ENCODE measurements around the gene QARS1.

QARS1 gene

DNA sequence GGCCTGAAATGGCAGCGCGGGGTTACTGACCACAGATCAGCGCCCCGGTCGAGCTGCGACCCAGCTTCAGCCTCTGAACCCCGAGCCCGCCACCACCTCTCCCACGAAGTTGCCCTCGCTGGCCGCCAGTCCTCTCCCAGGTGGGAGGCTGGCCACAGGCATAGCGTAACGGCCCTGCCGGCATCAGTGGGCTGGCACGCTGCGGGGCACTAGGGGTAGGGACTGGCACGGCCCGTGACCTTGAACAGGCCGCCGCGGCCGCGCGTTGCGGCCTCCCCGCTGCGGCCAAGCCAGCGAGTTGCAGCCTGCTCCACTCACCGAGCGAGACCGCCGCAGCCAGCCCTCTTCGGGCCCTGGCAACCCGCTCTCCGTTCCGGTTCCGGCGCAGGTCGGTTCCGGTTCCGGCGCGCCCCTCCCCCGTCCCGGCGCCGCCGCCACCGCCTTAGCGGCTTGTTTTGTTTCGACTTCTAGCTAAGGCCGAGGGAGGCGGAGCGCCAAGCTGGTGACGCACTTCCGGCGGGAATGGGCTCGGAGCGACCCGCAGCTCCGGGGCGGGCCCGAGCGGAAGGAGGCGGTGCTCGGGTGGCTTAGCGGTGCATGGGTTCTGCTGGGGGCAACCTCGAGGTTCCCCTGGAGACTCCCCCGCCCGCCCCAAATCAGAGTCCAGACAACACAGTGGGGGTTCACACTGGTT, 16.0 kb upstream of the QARS1 start, which contains the start of gene USP19:
Gene USP19, minus strand, starts transcription at position 386 of the 694 bp plus-strand sequence. CDS start 1,678 bp downstream, outside the sequence.
- peak; percentile 85 to 86 for DNase-seq (ENCODE audit: low read depth in 2 of 2)

DNA sequence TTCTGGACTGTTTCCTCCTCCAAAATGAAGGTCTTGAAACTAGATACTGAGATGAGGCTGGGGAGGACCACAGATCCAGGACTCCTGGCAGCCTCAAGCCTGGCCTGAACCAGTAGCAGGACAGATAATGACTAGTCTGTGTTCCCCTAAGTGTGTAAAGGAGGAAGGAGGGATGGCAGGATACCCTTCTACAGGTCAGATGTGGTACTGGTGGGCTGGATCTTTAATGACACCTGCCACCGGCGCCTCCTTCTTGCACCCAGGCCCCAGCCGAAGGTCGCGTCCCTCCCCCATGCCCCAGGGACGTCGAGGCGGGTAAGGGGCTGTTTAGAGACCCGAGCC, 15.5 kb upstream of the QARS1 start:
- no peak for DNase-seq (ENCODE audit: low read depth in 2 of 2)

DNA sequence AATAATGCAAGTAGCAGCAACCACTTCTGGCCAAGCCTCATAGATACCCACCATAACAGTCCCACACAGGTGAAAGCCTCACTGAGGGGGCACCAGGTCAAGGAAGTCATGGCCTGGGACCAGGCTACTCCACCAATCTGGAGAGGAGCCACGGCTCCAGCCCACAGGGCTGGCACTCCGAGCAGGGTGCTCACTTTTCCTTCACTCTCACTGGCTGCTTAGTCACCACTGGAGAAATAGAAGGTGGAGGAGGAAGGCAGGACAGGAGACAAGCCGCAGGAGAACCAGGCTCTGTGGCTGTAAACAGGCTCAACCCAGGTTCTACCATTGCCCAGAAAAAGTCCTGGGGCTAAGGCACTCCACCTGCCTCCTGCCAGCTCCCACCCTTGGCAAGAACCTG, 14.9 kb upstream of the QARS1 start:
- no peak for DNase-seq (ENCODE audit: low read depth in 2 of 2)

DNA sequence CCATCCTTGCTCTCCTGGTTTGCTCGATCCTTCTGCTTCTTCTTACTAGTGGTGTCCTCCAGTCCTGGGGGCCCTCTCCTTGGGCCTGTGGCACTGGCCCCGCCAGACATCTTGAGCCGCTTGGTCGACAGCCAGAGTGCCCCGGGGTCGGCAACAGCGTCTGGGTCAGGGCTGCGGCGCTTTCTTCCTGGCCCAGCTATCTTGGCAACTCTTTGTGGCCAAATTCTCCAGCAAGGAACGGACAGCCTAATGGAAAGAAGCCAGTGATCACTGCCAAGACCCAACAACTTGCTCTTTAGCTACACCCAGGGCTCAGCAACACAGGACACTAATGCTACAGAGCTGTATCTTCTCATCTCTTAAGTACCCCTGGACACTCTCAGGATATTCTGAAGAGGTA, 14.5 kb upstream of the QARS1 start:
- no peak for DNase-seq (ENCODE audit: low read depth in 2 of 2)

DNA sequence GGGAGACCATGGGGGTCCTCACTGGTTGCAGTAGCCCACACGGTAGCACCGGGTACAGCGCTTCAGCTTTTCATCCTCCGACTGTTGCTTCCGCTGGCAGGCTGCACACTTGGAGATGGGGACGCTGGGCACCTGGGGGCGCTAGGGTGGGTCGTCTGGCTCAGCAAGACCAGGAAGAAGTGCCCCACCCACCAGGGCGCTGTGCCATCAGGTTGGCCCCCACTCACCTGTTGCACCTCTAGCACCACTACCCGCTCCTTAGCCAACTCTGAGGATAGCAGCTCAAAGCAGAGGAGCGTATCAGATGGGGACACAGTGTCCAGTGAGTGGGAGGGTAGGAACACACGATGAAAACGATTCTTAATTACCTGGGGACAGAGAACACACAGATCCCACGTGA, 7.7 kb upstream of the QARS1 start:
- DNase-seq (ENCODE audit: low read depth in 2 of 2), result no peak

DNA sequence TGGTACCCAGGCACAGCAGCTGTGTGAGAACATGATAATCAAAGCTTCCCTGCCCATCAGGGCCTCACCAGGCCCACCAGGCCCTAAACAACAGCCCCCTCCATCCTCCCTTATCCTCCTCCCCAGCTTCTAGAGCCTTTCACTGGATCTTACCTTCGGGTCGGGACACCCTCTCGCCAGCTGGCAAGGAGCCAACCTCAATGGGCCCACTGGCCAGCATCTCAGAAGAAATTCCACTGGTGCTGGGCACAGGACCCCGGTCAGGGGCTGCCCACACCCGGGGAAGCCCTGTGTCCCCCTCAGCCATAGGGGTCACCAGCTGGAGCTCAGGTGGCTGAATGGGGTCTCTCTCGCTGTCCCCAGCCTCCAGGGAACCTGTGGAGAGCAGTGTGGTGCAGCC, 6.8 kb upstream of the QARS1 start:
- no peak for DNase-seq (ENCODE audit: low read depth in 2 of 2)

DNA sequence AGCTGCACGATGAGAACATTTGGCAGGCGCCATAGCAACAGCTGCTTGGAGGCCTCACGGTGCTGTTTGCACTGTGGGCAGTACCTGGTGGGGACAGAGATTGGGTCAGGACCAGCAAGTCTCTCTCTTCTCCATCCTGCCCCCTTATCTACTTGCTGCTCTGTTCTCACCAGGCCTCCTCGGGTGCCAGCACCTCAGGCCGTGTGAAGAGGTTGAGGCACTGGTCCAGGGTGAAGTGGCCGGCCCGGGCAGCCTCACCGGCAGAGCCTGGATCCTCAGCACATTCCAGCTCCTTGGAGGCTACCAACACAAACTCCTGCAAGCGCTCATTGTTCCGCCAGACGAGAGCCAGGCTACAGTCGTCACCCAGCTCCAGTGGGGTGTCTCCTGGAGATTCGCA, 6.2 kb upstream of the QARS1 start:
- DNase-seq (ENCODE audit: low read depth in 2 of 2), result no peak

DNA sequence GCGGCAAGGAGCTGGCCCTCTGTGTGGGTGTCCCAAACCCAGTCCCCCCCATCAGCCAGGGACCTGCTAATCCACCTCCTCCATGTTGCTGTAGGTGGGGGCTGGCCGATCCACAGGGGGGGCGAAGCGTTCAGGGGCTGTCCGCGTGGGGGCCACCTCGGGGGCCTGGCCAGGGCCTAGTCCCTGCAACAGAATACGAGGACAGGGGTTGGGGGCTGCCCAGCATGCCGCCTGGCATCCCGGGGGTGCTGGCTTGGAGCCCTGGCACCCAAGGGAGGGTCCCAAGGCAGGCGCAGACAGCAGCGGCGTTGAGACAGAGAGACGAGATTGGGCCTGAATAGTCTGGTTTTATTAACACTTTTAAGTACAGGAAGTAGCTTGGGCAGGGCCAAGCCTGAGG, 3.8 kb upstream of the QARS1 start:
- DNase-seq (ENCODE audit: low read depth in 2 of 2), result no peak

DNA sequence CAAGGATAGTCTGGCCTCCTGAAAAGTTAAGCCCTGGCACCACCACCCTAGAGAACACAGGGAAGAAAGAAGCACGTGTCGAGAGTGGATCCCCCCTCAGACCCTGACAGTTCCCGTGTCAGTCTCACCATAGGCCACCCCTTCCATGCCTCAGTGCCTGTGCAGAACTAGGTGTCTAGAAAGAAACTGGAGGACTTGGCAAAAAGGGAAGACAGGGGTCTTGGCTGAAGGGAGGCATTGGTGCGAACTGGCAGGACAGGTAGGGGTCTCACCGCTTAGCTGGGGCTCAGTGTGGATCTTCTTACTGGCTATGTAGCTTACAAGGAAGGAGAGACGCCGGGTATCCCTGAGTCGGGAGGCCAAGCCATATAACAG, 518 bp downstream of the QARS1 start:
- no peak for DNase-seq (ENCODE audit: low read depth in 2 of 2)

DNA sequence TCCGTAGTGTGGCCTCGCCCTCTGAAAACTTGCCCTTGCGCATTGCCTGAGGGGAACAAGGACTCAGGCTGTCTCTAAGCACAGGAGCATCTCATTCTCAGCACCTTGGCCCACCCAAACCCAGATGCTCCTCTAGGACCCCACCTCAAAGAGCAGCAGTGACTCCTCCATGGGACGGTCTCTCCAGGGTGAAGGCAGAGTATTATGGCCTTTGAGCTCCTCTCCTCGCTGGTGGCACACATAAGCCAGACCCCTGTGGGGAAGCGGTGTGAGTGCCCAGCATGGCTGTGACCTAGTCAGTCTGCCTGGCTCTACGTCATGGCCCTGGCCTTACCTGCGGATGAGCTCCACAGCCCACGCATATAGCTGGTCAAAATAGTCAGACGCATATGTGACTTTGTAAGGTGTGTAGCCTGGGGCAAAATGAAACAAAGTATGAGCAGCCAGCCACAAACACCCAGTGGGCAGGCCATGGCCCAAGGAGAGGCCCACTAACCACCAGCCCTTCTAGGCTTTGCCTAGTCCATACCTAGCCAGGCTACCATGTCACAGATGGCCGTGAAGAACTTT, 4.4 kb downstream of the QARS1 start:
- no peak for DNase-seq (ENCODE audit: low read depth in 2 of 2)

DNA sequence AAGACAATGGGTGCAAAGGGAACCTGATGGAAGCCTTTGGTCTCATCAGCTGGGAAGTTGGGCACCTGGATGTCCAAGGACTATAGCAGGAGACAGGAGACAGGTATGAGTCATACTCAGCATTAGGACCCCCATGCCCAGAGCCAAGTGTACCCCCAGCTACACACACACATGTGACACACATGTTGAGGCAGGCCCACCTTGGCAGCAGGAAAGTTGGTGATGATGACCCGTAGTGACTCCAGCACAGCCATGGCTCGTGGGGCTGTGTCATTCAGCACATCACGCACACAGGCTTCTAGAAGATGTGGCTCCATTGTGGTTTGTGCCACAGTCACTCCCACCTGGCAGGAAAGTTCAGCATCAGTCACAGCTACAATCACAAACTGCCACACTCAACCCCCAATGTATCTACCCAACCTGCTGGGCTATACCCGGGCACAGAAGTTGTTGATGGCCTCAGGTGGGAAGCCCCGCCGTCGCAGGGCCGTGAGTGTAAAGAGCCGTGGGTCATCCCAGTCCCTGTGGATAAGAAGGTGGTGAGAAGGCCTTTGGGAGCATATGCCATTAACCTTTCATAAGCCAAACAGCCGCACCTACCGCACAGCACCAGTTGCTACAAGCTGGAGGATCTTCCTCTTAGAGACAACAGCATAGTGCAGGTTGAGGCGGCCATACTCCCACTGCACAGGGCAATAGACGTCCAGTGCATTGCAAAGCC, 5.5 kb downstream of the QARS1 start:
- DNase-seq (ENCODE audit: low read depth in 2 of 2), result no peak

DNA sequence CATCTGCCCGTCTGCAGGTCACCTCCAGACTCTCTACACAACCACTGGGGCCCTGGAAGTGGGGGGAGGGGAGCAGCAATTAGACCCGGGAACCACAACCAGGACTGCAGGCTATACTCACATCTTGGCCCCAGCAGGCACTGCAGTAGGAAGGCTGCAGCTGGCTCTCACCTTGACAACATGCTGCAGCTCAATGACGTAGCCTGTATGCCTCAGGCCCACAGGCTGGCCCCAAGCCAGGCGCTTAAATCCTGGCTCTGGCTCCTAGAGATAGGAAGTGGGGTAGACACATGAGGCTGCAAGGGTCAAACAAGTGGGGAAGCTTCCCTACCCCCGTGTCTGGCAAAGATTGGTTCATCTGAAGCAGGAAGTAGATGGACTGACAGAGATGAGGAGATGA, 6.1 kb downstream of the QARS1 start:
- DNase-seq (ENCODE audit: low read depth in 2 of 2), result no peak

DNA sequence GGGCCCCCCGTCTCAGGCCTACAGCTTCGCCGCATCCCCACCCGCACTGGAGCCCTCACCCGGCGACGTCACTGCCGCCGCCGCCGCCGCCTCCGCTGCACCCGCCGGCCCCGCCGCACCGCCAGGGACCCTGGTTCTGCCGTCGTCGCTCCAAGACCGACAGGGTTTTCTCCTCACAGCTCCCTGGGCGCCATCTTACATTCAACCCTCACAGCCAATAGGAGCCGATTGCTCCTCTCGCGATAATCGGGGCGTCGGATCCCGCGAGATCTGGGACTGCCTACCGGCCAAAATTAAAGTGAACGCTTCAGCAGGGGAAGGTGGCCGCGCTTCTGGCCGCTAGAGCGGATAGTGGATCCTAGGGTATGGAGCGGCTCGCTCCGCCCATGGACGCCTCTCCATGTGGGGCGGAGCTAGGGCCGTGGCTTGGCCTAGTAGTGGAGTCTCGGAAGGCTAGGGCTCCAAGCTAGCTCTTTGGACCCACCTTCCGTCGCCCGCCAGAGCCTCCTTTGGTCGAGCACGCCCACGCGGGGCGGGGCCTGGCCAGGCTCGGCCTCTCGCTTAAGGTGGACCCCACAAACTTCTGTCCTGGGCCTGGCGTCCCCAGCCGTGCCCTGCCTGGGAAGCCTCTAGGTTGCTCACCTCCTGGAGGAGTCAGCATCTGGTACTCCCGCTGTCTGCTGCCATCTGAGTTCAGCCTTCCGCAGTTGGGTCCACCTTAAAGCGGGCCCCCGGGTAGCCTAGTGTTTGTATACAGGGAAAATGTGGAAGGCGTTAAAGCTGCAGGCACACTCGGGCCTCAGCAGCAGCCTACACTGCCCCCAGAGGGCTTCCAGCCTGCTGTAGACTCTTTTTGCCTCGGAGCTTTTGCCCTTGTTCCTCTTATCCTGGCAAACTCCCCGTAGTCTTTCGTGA, 10.4 kb downstream of the QARS1 start, which contains the start of gene QRICH1:
Gene QRICH1, minus strand, starts transcription at position 219 of the 915 bp plus-strand sequence. CDS start 17,054 bp downstream, outside the sequence.
- peak; percentile 90 to 92 for DNase-seq (ENCODE audit: low read depth in 2 of 2)

DNA sequence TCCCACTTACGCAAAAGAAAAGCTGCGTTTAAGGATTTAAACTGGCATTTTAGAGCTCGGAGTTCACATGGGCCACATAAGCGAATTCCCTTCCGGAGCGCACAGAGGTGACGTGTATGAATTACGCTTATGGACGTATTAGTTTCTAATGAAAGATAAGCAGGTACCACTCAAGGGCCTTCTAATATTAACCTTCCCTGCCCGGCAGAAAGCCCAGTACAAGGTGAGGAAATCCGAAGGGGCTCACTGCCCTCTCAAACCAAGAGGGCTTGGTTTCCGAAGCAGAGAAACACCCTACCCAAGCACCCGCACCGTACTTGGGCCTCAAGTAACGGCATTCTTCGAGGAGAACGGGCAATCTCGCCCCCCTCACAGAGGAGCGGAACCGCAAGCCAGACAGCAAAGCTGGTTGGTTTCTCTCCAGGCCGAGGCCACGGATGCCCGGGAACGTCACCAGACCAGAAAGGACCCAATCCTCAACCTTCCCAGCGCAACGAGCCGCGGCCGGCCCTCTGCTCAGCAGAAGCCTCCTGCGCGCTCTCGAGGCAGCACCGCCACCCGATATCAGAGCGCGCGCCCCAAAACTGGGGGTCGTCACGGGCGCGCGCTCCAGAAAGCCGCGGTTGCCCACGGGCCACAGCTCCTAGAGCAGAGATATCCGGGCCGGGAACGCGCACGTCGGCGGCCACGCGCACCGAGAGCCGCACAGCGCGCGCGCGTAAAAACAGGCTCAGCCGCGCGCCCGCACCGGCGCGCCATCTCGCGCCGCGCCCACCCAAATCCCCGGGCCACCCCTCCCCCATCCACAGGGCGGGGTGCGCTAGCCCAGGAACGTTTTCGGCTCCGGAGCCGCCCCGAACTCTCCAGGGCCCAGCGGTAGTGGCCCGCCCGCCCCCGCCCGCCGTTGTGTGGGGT, 11.4 kb downstream of the QARS1 start:
- DNase-seq (ENCODE audit: low read depth in 2 of 2), result peak; percentile 51 to 66

DNA sequence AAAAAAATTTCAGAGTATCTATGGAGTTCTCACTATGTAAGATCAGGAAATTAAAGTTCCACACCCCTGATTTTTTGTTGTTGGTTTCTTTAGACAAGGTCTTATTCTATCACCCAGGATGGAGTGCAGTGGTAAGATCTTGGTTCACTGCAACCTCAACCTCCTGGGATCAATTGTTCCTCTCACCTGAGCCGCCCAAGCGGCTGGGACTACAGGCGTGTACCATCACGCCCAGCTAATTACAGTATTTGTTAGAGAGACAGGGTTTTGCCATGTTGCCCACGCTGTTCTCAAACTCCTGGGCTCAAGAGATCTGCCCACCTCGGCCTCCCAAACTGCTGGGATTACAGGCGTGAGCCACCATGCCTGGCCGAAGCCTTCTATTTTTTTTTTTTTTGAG, 23.1 kb downstream of the QARS1 start:
- DNase-seq (ENCODE audit: low read depth in 2 of 2), result no peak

DNA sequence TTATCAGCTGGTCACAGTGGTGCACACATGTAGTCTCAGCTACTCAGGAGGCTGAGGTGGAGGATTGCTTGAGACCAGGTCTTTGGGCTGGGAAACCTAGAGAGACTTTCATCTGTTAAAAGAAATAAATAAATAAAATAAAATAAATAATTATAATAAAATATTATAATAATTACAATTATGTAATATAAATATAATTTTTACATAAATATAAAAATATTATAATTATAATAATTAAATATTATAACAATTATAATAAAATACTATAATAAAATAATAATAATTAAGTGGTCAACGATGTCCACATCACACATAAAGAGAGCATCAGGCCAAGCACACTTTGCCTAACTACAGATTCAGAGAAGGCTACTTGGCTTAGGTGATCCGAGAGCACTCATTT, 25.3 kb downstream of the QARS1 start:
- DNase-seq (ENCODE audit: low read depth in 2 of 2), result no peak

DNA sequence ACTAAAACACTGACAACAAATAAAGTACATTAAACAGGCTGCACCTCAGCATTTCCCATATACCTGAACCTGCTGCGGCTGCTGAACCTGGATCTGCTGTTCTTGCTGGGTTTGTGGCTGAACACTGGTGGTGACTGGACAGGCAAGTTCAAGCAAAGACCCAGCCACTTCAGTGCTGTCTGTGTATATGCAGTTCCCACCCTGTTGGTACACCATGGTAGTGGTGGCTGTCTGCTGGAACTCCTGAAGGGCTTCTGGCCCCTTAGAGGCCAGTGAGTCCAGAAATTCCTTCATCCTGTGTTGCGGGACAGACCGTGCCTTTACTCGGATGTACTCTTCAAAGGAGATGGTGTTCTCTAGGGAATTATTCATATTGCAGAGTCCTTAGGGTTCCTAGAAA, 27.9 kb downstream of the QARS1 start:
- no peak for DNase-seq (ENCODE audit: low read depth in 2 of 2)

DNA sequence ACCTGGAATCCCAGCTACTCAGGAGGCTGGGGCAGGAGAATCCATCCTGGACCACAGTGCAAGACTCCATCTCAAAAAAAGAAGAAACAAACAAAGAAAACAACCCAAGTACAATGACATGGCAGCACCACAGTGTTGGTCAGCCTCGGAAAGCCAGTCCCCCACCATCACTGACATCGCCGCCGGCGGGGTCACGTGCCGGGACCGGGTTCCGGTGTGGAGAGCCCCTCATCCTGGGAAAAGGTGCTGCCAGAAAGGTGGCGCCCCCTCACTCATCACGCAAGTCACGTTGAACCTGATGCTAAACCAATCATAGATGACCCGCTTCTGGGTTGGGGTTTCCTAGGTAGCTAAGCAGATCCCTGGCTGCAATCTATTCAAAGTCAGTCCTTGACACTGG, 28.4 kb downstream of the QARS1 start:
- DNase-seq (ENCODE audit: low read depth in 2 of 2), result no peak

DNA sequence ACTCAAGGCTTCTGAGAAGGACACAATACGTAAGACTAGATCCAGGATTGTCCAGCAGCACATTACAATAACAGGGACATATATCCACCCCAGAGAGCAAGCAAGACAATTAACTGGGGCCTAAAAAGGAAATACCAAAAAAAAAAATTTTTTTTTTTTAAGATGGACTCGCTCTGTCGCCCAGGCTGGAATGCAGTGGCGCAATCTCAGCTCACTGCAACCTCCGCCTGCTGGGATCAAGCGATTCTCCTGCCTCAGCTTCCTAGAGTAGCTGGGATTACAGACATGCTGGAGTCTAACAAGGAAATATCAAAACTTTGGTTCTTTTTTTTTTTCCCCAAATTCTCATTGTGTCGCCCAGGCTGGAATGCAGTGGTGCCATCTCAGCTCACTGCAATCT, 46.5 kb downstream of the QARS1 start:
- DNase-seq (ENCODE audit: low read depth in 2 of 2), result no peak

DNA sequence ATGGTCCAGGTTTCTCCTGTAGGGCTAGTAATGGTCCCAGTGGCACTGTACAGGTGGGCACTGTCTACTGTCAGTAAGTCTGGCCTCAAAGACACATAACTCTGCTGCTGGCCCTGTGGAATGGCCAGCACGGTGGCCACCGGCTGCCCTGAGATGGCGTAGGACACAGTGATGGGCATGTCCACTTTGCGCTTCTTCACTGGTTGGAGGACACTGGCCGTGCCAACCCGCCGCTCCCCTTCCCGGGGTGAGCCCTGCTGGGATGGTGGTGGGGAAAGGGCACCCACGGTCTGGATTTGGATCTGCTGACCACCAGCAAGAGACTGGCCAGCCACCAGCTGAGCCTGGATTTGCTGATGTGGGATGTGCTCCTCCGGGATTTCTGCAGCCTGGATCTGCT, 47.3 kb downstream of the QARS1 start:
- DNase-seq (ENCODE audit: low read depth in 2 of 2), result no peak

DNA sequence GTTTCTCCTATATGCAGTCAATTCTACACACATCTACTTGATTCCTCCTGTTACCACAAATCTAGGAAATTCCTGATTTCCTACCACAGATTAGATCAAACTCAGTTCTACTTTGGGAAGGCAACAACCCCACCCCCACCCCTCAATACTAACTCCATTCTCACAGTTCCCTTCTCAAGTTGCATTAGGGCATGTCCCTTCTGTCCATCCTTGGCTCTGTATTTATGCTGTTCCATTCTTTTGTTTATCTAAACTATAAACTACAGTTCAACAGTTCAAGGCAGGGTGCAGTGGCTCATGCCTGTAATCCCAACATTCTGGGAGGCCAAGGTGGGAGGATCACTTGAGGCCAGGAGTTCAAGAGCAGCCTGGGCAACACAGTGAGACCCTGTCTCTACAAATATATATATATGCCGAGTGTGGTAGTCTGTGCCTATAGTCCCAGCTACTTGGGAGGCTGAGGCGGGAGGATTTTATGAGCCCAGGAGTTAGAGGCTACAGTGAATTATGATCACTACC, 50.2 kb downstream of the QARS1 start:
- no peak for DNase-seq (ENCODE audit: low read depth in 2 of 2)
